ENCODE results near the gene TMEM215.

GRCh38 chr9:32787816-32788215, 4.5 kb downstream of the TMEM215 start:
- TF ChIP-seq POLR2A (IDR thresholded peaks at IDR 0.05) (no peak), CTCF (IDR thresholded peaks at IDR 0.05) (no peak)

Data from tibial nerve (tissue), 3 donors.